ENCODE data around the gene TMEM242.

DNA sequence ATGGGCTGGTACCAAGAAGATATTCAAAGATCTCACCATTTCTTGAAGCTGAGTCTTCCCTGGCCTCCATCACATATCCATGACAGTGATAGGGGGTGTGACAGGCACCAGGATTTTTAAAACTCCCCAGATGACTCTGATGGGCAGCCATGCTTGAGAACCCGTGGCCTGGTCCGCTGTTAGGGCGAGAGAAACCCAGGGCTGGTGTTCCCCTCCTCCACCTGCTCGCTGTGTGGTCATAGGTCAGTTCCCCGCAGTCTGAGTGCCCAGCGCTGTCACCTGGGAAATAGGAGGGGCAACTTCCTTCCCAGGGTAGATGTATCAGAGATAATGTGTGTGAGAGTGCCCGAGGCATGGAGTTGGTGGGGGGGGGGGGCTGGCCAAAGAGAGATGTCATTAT lies 50.9 kb downstream of the TMEM242 start:
- TF ChIP-seq, protein P1, sequence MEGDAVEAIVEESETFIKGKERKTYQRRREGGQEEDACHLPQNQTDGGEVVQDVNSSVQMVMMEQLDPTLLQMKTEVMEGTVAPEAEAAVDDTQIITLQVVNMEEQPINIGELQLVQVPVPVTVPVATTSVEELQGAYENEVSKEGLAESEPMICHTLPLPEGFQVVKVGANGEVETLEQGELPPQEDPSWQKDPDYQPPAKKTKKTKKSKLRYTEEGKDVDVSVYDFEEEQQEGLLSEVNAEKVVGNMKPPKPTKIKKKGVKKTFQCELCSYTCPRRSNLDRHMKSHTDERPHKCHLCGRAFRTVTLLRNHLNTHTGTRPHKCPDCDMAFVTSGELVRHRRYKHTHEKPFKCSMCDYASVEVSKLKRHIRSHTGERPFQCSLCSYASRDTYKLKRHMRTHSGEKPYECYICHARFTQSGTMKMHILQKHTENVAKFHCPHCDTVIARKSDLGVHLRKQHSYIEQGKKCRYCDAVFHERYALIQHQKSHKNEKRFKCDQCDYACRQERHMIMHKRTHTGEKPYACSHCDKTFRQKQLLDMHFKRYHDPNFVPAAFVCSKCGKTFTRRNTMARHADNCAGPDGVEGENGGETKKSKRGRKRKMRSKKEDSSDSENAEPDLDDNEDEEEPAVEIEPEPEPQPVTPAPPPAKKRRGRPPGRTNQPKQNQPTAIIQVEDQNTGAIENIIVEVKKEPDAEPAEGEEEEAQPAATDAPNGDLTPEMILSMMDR (IDR thresholded peaks at IDR 0.05), result no peak
- TF ChIP-seq POLR2A (IDR thresholded peaks at IDR 0.05), result no peak

All from ovary (tissue), 3 donors.